RPMI8226 (cell line): ENCODE results near the gene HILPDA.
"Not testable (repeated sequence)": the region's sequence is repeated elsewhere in the genome, so short reads cannot be mapped to it uniquely, and the experiment has no call there.

ENCODE experiments used
- DNase-seq: peaks from one replicate; pipeline ENCODE4 v3.0.0-alpha.2; 2015

Gene HILPDA

DNA sequence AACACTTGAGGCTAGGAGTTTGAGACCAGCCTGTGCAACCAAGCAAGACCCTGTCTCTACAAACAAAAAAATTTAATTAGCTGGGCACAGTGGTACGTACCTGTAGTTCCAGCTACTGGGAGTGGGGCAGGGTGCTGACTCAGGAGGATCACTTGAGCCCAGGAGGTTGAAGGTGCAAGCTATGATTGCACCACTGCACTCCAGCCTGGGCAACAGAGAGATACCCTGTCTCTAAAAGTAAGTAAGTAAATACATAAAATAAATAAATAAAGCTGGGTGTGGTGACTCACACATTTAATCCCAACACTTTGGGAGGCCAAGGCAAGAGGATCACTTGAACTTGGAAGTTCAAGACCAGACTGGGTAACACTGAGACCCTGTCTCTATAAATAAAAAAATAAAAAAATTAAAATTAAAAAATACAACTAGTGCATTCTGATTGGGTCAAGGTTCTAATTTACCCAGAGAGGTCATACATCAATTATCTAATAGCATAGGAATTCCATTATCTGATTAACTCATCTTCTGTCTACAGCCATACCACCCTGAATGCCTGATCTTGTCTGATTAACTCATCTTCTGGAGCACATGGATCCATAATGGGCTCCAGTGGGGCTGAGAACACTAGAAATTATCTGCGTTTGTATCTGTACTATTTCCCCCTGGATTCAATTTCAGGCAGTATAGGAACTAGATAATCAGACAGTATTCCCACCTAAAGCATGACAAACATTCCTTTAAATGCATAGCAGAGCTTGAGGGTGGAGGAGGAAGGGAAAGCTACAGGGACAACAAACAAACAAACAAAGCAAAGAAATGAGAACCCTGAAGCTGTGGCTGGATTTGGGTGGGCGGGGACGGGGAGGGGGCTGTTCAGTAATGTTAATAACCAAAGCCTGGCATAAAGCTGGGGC is 21.0 kb upstream of the HILPDA start:
- DNase-seq: no peak

DNA sequence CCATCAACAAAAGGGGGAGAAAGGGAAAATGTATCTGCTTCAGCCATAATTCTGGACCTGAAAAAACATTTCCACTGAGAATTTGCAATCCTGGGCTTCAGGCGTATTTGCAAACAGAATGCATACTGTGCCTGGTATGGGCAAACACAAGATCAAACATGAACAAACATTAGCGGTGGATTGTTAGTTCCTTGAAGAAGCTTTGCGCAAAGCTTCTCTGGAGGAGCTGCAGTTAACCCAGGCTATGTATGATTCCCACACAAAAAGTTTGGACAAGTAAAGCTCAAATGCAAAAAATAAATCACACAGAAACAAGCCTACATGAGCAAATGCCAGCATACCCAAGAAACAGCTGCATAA is 20.4 kb upstream of the HILPDA start:
- DNase-seq: no peak

DNA sequence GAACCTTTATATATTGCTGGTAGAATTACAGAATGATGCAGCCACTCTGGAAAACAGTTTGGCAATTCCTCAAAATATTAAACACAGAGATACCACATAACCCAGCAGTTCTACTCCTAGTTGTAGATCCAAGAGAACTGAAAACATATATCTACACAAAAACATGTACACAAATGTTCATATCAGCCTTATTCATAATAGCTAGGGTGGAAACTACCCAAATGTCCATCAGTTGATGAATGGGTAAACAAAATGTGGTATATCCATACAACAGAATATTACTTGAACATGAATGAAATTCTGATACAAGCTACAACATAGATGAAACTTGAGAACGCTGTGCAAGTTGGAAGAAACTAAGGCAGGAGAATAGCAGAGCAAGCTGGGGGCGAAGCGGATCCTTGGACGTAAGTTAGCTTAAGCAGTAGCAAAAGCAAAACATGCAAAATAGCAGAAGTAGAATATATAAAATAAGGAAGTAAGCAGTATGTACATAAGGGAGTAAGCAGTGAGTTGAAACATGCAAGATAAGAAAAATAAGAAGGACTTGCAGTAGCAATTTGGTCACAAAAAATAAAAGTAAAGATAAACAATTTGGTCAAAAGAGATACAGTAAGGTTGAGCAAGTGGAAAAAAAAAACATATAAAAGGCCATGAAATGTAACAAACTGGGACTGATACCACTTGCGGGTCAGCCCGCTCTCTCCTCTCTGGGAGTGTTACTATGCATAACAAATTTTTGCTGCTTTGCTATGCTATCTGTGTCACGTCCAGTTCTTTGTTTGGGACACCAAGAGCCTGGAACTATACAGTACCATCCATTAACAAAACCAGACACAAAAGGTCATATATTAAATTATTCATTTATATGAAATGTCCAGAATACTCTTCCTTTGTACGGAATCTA is 18.0 kb upstream of the HILPDA start:
- no peak for DNase-seq

DNA sequence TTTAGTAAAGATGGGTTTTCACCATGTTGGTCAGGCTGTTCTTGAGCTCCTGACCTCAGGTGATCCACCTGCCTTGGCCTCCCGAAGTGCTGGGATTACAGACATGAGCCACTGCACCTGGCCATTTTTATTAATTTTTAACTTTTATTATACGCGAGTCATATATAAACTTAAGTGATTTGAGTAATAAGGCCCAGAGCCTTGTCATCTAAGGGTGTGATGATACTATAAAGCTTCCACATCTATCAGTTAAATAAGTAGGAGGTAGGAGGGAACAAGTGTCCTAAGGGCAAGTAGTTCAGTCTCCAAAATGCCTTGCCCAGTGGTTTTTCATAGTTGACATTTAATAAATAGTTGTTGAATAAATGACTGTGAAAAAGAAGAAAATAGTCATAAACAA is 13.3 kb upstream of the HILPDA start:
- DNase-seq: no peak

DNA sequence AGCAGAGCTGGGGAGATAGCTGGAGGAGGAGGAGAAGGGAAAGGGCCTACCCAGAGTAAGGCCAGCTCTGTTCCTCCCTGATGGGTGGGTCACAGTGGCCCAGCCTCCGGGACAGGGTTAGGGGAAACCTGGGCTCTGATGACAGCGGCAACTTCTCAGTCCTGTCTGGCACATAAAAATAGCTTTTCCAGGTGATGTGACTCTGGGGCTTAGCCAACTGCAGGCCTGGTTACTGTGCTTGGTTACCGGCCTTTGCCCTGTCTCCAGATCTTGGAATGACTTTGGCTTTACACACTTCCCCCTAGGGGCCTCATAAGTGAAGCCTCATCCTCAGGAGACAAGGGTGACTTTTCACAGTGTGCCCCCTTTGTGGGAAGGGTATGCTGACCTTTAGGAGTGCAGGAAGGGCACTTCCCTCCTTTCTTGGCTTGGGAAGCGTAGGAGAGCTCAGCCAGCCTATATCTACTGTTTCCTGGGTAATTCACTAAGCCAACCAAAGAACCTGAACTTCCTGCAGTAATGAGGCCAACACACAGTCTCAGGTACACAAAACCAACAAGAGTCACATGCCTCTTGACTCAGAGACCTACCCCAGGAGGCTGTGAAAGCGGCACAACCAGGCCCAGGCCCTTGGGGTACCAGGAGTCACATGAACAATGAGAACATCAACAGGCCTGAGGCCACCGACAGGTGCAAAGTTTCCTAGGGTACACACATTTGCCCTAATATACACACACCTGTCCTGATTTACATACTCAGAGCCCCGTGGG is 11.7 kb upstream of the HILPDA start:
- DNase-seq: no peak

DNA sequence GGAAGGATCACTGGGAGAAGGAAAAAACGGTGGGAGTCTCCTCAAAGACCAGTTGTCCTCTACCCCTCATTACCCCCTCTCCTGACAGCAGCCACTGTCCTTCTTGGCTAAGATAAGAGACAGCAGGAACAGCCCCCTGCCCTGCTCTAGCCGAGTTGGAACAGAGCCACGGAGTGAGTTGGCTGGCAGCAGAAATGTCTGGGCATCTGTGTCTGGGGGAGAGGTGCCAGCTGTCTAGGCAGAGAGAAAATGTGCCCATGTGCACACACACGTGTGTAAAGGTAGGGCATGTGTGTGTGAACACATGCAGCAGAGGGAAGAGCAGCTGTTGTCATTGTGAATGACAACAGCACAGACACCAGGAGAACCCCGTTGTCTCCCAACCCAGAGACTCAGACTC is 9.4 kb upstream of the HILPDA start:
- DNase-seq: no peak

DNA sequence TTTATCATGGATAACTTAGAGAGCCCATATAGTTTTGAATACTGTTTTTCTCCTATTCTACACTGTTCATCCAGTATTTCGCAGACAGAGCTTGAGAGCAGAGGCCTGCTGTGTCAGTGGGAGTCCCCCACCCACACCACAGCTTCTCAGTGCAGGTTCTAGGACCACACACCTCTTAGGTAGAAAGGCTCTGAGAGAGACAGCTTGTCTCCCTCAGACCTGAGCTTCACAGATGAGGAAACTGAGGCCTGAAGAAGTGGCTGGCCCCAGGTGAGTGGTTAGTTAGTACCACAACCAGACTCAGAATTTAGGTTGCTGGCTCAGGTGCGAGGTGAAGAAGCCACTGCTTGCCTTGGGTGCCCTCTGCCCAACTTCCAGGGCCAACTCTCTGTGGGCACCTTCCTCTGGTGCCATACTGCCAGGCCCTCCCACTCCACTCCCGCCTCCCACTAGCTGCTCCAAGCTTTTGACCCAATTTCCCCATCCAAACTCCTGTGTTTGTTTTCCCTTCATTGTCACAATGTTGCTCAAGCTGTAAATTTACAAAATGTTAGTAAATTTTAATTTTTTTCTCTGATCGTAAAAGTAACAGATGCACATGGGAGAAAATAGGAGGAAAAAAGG is 7.6 kb upstream of the HILPDA start:
- no peak for DNase-seq

DNA sequence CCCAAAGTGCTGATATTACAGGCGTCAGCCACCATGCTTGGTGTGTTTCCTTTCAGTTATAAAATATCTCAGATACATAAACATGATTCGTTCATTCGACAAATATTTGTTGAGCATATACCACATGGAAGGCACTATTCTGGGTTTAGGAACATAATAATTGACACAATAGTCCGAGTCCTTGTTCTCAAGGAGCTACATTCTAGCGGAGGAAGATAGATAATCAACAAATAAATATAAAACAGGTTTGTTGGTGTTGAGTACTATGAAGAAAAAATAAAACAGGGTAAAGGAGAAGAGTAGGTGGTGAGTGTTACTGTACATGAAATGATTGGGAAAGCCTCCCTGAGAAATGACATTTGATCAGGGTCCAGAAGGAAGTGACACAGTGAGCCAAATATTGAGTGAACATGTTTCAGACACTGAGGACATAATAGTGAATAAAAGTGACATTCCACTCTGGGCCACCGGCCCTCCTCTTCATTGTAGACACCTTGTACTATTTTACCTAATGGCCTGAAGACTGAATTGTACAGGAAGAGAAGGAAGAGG is 6.9 kb upstream of the HILPDA start:
- no peak for DNase-seq

DNA sequence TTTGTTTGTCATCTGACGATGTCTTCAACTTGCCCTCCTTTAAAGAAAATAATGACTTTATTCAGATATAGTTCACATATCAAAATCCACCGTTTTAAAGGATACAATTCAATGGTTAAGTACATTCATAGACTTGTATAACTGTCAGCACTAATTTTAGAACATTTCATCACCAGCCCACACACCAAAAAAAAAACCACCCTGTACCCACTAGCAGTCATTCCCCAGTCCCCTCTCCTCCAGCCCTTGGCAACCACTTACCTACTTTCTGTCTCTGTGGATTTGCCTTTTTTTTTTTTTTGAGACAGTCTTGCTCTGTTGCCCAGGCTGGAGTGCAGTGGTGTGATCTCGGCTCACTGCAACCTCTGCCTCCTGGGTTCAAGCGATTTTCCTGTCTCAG is 5.3 kb upstream of the HILPDA start:
- no peak for DNase-seq

DNA sequence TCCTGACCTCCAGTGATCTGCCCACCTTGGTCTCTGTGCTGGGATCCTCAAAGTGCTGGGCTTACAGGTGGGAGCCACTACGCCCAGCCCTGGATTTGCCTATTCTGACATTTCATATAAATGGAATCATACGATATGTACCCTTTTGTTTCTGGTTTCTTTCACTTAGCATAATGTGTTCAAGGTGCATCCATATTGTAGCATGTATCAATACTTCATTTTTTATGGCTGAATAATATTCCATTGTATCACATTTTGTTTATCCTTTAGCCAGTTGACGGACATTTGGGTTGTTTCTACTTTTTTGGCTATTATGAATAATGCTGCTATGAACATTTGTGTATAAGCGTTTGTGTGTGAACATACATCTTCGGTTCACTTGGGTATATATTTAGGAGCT is 4.8 kb upstream of the HILPDA start:
- no peak for DNase-seq

DNA sequence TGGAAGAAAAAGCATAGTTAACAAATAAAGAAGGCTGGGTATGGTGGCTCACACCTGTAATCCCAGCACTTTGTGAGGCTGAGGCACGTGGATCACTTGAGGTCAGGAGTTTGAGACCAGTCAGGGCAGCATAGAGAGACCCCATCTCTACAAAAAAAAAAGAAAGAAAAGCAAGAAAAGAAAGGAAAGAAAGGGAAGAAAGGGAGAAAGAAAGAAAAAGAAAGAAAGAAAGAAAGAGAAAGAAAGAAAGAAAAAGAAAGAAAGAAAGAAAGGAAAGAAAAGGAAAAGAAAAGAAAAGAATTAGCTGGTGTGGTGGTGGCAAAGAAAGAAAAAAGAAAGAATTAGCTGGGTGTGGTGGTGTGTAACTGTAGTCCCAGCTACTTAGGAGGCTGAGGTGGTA is 3.1 kb upstream of the HILPDA start:
- DNase-seq: no peak

DNA sequence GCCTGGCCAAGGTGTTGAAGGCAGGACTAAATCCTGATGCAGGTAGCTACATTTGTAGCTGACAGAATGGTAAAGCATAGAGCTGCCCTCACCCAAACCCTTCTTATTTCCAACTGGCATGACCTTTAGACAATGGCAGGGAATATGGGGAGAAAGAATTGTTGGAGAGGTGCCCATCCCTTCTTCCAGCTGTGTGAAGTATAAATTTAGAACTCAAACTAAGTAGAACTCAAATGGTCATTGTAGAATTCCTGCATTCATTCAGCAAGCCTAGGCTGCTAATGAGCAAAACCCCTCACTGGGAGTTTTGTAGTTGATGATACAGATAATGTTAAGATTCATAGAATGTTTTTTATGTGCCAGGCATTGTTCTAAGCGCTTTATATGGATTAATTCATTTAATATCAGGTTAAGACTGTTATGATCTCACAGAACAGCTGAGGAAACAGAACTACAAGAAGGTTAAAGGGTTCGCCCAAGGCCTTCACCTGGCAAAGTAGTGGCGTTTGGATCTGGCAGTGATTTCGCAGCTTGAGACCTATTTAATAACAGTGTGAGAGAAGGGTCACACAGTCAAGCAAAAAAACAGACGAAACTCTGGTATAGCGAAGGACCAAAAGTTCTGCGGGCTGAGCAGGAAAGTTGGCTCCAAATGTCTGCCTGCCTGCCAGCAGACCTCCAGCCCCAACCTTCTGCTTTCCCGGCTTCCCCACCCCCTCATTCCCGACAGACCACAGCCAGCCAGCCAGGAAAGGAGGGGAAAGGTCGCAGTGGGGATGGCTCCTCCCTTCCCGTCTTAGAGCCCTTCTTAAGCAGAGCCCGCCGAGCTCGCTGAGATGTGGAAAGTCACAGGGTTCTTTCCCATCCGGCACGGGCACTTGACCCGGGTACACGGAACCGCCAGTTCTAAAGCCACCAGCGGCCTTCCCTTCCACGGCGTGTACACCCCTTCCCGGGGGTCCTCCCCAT is 1.6 kb upstream of the HILPDA start:
- DNase-seq: no peak

DNA sequence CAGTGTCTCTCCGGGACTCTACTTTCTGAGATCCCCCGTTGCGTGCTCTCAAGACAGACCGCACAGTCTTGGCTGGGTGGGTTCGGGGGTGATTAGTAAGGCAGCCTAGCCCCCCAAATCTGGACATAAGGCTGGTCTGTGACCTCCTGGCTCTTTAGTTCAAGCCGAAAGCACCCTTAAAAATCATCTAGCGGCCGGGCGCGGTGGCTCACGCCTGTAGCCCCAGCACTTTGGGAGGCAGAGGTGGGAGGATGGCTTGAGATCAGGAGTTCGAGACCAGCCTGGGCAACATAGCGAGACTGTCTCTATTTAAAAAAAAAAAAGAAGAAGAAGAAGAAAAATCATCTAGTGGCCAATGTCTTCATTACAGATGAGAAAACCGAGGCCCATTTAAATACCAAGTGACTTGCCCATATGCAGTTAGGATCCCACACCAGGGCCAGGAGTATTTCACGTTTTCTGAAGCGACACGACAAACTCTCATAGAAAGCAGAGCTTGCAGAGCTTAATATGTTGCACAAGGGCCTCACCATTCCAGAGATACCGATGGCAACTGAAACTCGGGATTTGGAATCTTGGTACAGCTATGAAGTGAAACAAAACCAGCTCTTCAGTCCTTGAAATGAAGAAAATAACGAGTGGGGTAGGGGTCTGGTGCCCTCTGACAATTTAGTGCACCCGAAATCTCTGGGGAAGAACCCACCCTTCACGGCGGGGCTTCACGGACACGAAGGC is 703 bp upstream of the HILPDA start:
- DNase-seq: peak; percentile 37

DNA sequence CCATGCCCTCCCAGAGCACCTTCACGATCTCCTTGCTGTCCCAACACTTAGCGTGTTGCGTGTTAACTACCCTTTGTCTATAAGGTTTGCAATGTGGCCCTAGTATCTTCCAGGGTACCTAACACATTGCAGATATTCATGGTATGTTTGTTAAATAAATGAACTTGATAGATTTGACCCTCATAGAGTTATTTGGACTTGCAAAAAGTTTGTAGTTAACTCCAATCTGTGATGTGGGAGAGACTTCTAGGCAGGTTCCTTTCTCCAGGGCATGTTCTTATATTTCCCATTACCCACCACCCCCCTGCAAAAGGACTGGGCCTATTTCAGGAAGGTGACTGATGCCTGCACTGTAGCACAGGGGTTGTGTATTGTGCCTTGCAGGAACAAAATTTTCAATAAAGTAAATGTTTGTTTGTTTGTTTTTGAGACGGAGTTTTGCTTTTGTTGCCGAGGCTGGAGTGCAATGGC is 612 bp downstream of the HILPDA start:
- peak; percentile 25 for DNase-seq

DNA sequence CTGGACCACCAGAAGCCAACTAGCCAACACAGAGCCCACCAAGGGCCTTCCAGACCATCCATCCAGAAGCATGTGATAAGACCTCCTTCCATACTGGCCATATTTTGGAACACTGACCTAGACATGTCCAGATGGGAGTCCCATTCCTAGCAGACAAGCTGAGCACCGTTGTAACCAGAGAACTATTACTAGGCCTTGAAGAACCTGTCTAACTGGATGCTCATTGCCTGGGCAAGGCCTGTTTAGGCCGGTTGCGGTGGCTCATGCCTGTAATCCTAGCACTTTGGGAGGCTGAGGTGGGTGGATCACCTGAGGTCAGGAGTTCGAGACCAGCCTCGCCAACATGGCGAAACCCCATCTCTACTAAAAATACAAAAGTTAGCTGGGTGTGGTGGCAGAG is 1.7 kb downstream of the HILPDA start:
- not testable (repeated sequence) for DNase-seq

DNA sequence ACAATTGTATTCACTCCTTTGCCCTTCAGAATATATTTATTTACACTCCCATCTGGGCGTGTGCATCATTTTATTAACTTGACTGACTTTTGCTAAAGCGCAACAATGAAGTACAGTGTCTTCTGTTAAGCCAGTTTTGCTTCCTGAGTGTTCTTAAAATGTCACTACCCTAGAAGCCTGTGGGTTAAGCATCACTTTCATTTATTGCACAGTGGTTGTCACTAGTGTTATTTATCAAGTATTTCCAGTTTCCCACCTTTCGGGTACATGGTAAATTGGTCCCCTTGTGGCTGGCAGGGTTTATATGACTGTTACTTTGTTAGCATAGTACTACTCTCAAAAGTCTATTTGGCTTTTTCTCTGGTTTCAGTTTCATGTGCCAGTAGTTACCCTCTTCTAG is 3.3 kb downstream of the HILPDA start:
- no peak for DNase-seq

DNA sequence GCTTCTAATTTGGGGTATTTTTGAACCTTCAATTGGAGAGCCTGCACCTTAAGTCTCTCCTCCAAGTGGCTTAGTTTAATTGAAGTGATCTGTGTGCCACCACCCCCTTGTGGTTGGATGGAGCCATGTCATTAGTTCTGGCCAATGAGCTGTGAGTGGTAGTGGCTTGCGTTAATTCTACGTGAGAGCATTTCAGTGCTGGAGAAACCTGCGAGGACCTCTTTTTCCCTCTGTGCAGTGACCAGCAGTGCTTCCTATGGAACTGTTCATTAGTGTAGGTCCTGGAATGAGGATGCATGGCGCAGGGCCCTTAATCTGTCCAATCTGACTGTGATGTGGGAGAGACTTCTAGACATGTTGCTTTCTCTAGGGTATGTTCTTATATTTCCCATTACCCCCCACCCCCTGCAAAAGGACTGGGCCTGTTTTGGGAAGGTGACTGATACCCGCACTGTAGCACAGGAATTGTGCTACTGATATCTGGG is 3.8 kb downstream of the HILPDA start:
- peak; percentile 69 for DNase-seq

DNA sequence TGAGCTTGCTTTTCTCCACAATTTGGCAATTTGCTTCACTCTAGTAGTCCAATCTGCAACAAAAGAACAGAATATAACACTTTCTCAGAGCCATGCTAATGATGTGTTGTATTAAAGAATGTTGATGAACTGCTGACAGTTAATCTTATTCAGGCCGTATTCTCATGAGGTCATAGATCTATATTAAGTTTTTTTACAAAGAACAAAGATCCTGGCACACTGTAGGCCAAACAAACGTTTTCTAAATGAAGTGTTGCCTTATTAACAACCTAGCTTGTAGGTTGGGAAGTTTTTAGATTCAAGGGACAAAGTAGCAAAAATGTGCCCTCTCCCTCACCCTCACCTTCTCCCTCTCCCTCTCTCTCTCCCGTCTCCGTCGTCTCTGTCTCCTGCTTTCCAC is 6.8 kb downstream of the HILPDA start:
- no peak for DNase-seq

DNA sequence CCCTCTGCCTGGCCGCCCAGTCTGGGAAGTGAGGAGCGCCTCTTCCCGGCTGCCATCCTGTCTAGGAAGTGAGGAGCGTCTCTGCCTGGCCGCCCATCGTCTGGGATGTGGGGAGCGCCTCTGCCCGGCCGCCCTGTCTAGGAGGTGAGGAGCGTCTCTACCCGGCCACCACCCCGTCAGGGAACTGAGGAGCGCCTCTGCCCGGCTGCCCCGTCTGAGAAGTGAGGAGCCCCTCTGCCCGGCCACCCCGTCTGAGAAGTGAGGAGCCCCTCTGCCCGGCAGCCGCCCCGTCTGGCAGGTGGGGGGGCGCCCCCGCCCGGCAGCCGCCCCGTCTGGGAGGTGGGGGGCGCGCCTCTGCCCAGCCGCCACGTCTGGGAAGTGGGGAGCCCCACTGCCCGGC is 7.7 kb downstream of the HILPDA start:
- DNase-seq: not testable (repeated sequence)

DNA sequence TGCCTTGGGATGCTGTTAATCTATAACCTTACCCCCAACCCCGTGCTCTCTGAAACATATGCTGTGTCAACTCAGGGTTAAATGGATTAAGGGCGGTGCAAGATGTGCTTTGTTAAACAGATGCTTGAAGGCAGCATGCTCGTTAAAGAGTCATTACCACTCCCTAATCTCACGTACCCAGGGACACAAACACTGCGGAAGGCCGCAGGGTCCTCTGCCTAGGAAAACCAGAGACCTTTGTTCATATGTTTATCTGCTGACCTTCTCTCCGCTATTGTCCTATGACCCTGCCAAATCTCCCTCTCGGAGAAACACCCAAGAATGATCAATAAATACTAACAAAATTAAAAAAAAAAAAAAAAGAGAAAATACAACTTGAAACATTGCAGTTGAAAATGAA is 8.3 kb downstream of the HILPDA start:
- DNase-seq: not testable (repeated sequence)
